Endothelial cell (in vitro differentiated cells): ENCODE data around the gene STIP1. TPM values are rescaled to one million over a fixed set of nuclear protein-coding genes. Genes with fewer than 3 reads are reported as not detected.

Experiments used
- DNase-seq: peaks from one replicate; pipeline ENCODE4 v3.0.0; 2021; ENCODE audit warnings: low spot score
- H3K27ac Mint-ChIP-seq: one replicate; pipeline ENCODE4 v1.8.0; 2021; ENCODE audit warnings: mixed read lengths, inconsistent platforms; ENCODE audit not compliant: unreplicated experiment
- H3K27me3 Mint-ChIP-seq: one replicate; pipeline ENCODE4 v1.8.0; 2021; ENCODE audit warnings: mild to moderate bottlenecking, moderate library complexity, mixed read lengths, inconsistent platforms; ENCODE audit not compliant: unreplicated experiment
- H3K36me3 Mint-ChIP-seq: one replicate; pipeline ENCODE4 v1.8.0; 2021; ENCODE audit warnings: mild to moderate bottlenecking, low read depth, mixed read lengths, inconsistent platforms; ENCODE audit not compliant: unreplicated experiment
- H3K4me1 Mint-ChIP-seq: one replicate; pipeline ENCODE4 v1.8.0; 2021; ENCODE audit warnings: mild to moderate bottlenecking, mixed read lengths, inconsistent platforms; ENCODE audit not compliant: unreplicated experiment
- H3K4me3 Mint-ChIP-seq: one replicate; pipeline ENCODE4 v1.8.0; 2021; ENCODE audit warnings: mild to moderate bottlenecking, mixed read lengths, inconsistent platforms; ENCODE audit not compliant: unreplicated experiment
- H3K9me3 Mint-ChIP-seq: one replicate; pipeline ENCODE4 v1.8.0; 2021; ENCODE audit warnings: mixed read lengths, inconsistent platforms; ENCODE audit not compliant: unreplicated experiment
- total RNA-seq: library from RNA; stranded (reverse); fragmentation: NEBNext Ultra II Directional; extraction: Animal tissue kit (Norgen Biotek cat#: 25700); gene quantifications from one replicate; pipeline ENCODE4 v1.2.1, GENCODE V29; 2021; ENCODE audit not compliant: unreplicated experiment
- TF ChIP-seq, protein P1 (sequence below): fragments of 200-600 bp; sonication (generic); IDR thresholded peaks from one replicate; pipeline ENCODE4 v1.5.0; 2021; ENCODE audit warnings: antibody characterized with exemption; ENCODE audit not compliant: unreplicated experiment

STIP1 gene
- total RNA-seq, 1 donor from 2014 or later: 124 TPM

DNA sequence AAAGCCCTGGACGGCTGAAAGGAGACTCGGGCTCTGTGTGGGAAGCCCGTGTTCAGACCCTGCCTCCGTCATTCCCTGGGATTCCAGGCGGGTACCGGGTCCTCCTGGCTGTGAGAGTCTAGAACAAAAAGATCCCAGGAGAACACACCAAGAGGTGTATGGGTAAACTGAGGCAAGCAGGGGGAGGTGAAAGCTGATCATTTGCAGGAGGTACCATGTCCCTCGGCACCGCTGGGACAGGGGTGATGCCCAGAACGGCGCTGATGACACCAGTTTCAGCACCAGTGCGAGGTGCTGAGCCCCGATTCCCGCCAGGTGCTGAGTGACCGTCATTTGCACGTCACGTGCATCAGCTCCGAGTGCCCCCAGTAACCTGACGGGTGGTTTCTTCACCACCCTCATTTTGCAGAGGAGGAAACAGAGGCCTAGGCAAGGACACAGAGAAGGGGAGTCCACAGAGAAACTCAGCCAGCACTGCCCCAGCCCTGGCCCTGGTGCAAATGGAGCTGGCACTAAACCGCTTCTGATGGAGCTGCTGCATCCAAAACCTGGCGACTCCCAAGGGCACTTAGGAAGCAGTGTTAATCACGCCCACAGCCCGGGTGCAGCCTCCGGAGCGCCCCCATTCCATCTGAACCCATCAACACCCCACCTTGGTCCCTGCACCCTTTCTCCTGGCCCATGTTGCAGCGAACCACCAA is 36.9 kb upstream of the STIP1 start:
- no peak overlapping the region for H3K4me3 Mint-ChIP-seq
- TF ChIP-seq, protein P1, sequence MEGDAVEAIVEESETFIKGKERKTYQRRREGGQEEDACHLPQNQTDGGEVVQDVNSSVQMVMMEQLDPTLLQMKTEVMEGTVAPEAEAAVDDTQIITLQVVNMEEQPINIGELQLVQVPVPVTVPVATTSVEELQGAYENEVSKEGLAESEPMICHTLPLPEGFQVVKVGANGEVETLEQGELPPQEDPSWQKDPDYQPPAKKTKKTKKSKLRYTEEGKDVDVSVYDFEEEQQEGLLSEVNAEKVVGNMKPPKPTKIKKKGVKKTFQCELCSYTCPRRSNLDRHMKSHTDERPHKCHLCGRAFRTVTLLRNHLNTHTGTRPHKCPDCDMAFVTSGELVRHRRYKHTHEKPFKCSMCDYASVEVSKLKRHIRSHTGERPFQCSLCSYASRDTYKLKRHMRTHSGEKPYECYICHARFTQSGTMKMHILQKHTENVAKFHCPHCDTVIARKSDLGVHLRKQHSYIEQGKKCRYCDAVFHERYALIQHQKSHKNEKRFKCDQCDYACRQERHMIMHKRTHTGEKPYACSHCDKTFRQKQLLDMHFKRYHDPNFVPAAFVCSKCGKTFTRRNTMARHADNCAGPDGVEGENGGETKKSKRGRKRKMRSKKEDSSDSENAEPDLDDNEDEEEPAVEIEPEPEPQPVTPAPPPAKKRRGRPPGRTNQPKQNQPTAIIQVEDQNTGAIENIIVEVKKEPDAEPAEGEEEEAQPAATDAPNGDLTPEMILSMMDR: no peak

DNA sequence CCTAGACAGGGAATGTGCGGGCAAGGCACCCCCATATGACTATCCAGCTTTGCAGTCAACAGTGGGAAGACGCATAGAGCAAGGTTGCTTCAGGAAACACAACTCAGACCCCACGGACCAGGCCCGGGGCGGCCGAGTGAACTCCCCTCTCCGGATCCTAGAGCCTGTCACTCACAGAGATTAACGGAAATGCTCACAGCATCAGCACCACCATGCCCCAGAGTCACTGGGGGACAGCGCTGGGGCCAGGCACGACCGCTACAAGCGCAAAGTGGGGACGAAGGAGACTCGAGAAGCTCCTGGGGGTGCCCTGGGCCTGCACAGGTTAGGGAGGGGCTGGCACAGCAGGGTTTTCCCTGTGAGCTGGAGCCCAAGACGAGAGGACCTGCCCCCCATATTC is 35.9 kb upstream of the STIP1 start:
- H3K4me1 Mint-ChIP-seq: peaks cover 12% of the 10 kb centered on the region
- peaks cover 14% of the 10 kb centered on the region for H3K27me3 Mint-ChIP-seq
- no peak overlapping the region for H3K4me3 Mint-ChIP-seq
- no peaks in the 10 kb centered on the region for H3K9me3 Mint-ChIP-seq
- H3K27ac Mint-ChIP-seq: no peak overlapping the region
- DNase-seq: no peak
- peaks cover 5% of the 10 kb centered on the region for H3K36me3 Mint-ChIP-seq
- TF ChIP-seq, protein P1: no peak

More for the DNA sequence above, 36.9 kb upstream of the STIP1 start:
- Mint-ChIP-seq H3K4me1 (peaks cover 8% of the 10 kb centered on the region), H3K27ac (no peak overlapping the region), H3K36me3 (peaks cover 2% of the 10 kb centered on the region), H3K9me3 (no peaks in the 10 kb centered on the region), H3K27me3 (peaks cover 8% of the 10 kb centered on the region)
- no peak for DNase-seq

DNA sequence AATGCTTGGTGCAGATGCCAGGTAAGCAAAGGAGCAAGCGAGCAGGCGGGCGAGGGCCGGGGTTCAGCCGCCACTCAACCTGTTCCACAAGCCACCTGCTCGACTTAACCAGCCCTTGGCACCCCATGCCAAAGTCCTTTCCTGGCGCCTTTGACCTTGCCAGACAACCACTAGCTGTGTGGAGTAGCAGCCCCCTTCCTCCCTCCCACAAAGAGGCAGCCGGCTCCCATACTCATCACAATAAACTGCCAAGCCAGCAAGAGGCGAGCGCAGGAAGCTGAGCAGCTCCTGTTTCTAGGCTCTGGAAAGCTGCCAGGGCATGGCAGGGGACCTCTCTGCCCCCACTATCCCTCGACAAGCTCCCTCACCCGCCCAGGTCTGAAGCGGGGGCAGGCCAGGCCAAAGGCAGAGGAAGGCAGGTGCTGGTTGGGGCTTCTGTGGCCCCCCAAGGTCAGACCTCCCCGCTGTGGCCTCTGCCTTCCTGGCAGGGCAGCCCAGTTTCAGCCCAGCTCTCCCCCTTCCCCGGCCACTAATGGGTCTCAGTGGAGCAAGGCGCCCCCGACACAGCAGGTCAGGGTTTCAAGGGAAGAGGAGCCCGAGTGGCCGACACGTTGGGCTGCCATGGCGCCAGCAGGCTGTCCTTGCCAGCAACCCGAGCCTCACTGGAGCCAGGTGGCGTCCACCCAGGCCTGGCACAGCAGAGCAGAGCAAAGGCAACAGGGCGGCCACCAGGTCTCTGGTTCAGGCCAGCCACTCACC is 35.3 kb upstream of the STIP1 start:
- H3K4me1 Mint-ChIP-seq: peaks cover 12% of the 10 kb centered on the region
- H3K4me3 Mint-ChIP-seq: no peak overlapping the region
- TF ChIP-seq, protein P1: no peak
- no peaks in the 10 kb centered on the region for H3K9me3 Mint-ChIP-seq
- no peak for DNase-seq
- H3K36me3 Mint-ChIP-seq: peaks cover 5% of the 10 kb centered on the region
- peaks cover 15% of the 10 kb centered on the region for H3K27me3 Mint-ChIP-seq
- no peak overlapping the region for H3K27ac Mint-ChIP-seq

DNA sequence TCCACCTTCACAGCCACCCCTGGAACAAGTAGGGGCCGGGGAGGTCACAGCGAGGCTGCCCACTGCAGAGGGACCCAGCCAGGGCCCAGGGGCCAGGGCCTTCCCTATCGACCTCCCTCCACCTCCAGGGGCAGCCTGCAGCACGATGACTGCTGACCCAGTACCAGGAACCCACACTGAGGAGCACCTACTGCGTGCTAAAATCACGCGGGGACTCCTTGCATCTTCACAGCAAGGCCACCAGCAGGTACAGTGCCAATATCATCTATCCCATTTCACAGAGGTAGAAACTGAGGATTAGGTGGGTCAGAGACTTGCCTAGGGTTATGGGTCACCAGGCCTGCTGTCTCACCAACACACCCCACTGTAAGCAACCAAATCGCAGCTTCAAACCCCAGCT is 34.6 kb upstream of the STIP1 start:
- TF ChIP-seq, protein P1: no peak

More for the DNA sequence above, 34.6 kb upstream of the STIP1 start:
- H3K27me3 Mint-ChIP-seq: peaks cover 15% of the 10 kb centered on the region
- peaks cover 12% of the 10 kb centered on the region for H3K4me1 Mint-ChIP-seq
- DNase-seq: no peak
- H3K36me3 Mint-ChIP-seq: peaks cover 5% of the 10 kb centered on the region
- no peak overlapping the region for H3K4me3 Mint-ChIP-seq
- H3K9me3 Mint-ChIP-seq: no peaks in the 10 kb centered on the region
- no peak overlapping the region for H3K27ac Mint-ChIP-seq
